Esophagus squamous epithelium (tissue), 5 donors: ENCODE data around the gene BCL2L13. TPM values are rescaled to one million over a fixed set of nuclear protein-coding genes. Genes with fewer than 3 reads are reported as not detected.

Experiments used
- DNase-seq: peaks from one replicate; lab custom pipeline; 2025; lab: John Stamatoyannopoulos, UW
- H3K27ac ChIP-seq, 4 donors: fragments of 200-600 bp; sonication (generic); one replicate each; pipeline ENCODE4 v1.5.1; 2016 to 2019; ENCODE audit warnings: mild to moderate bottlenecking in 1 of 4
- H3K27me3 ChIP-seq, 4 donors: fragments of 200-600 bp; sonication (generic); 1 replicate in 3 of 4; 2 replicates in 1 of 4; pipeline versions ENCODE4 v1.5.1 to v1.6.0; 2017 to 2021; ENCODE audit warnings: antibody characterized with exemption in 1 of 4
- H3K36me3 ChIP-seq, 3 donors: fragments of 200-600 bp; sonication (generic); one replicate each; pipeline ENCODE4 v1.5.1; 2016 to 2019
- H3K4me1 ChIP-seq, 3 donors: fragments of 200-600 bp; sonication (generic); one replicate each; pipeline ENCODE4 v1.5.1; 2017 to 2019
- H3K4me3 ChIP-seq, 4 donors: fragments of 200-600 bp; sonication (generic); 1 replicate in 3 of 4; 2 replicates in 1 of 4; pipeline ENCODE4 v1.5.1; 2016 to 2019; ENCODE audit warnings: mild to moderate bottlenecking in 2 of 4, moderate library complexity in 1 of 4
- H3K9me3 ChIP-seq, 3 donors: fragments of 200-600 bp; sonication (generic); one replicate each; pipeline ENCODE4 v1.5.1; 2016 to 2019
- CTCF ChIP-seq, 6 experiments: fragments of 450-650 bp in 4 of 6; fragments of 200-600 bp in 2 of 6; sonication (generic) in 2 of 6; IDR thresholded peaks; one replicate each; pipeline ENCODE4 v1.5.1; 2016 to 2019; ENCODE audit warnings: antibody characterized with exemption in 6 of 6, mild to moderate bottlenecking in 4 of 6, moderate library complexity in 4 of 6
- POLR2A ChIP-seq, 4 donors: fragments of 450-650 bp; IDR thresholded peaks; one replicate each; pipeline ENCODE4 v1.6.1; 2017; ENCODE audit warnings: antibody characterized with exemption in 4 of 4, mild to moderate bottlenecking in 4 of 4, moderate library complexity in 3 of 4
- WGBS, 2 donors: methylation state at CpG; one replicate each; pipeline ENCODE4 v1.1.5; 2018; 5-methylcytosine and 5-hydroxymethylcytosine counted together
- intact Hi-C: fragments of 100-400 bp; cut with DNase I; formaldehyde crosslinking; loops from one replicate; pipeline ENCODE4 v1.15.0; 2022
- total RNA-seq, 4 donors: library from RNA; depleted of rRNA; stranded (reverse); fragments of >200 nt; gene quantifications; one replicate each; pipeline ENCODE4 v1.1.0, GENCODE V29; 2016
- donor health status: DM: yes; HTN: yes; CAD: no.

Gene BCL2L13
- total RNA-seq, 4 donors from 2014 or later, result 31.7 to 49.2 (median 43.1) TPM

DNA sequence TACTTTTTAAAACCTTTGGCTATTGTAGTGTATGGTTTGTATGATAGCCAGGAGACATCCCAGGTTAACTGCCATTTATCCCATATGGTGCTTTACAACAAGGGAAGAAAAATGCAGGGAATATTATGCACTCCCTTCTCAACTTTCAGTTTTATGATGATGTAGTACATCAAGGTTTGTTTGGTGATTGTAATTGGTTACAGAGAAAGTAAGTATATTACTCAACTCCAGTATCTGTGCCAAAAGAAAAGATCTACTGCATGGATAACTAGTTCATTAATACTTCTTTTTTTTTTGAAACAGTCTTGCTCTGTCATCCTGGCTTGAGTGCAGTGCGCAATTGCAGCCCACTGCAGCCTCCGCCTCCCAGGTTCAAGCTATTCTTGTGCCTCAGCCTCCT lies 65.3 kb downstream of the BCL2L13 start:
- Histone ChIP-seq H3K27me3 (no peaks in the 10 kb centered on the region), H3K4me3 (no peak overlapping the region)
- 96 to 100% methylated on average over 2 of the region's 2 CpGs for WGBS, 2 donors

GRCh38 chr22:17705546-17705945 lies 67.0 kb downstream of the BCL2L13 start:
- 84 to 87% methylated on average over 6 to 7 of the region's 7 CpGs for WGBS, 2 donors

More for the DNA sequence above, 65.3 kb downstream of the BCL2L13 start:
- intact Hi-C loops, result no loop called here
- DNase-seq, result no peak
- H3K9me3 ChIP-seq, result no peaks in the 10 kb centered on the region
- H3K4me1 ChIP-seq, result peaks cover 5 to 47% (median 8%) of the 10 kb centered on the region in 3 donors
- no peak overlapping the region for H3K27ac ChIP-seq
- TF ChIP-seq CTCF (IDR thresholded peaks at IDR 0.05) (no peak), POLR2A (IDR thresholded peaks at IDR 0.05) (no peak)
- peaks cover 0 to 35% (median 0%) of the 10 kb centered on the region in 3 donors for H3K36me3 ChIP-seq

GRCh38 chr22:17705951-17706900 lies 67.7 kb downstream of the BCL2L13 start:
- no peak for TF ChIP-seq CTCF (IDR thresholded peaks at IDR 0.05)
- TF ChIP-seq POLR2A (IDR thresholded peaks at IDR 0.05), result peak in 1 of 4 donors; percentile 24
- no peak for DNase-seq

More at GRCh38 chr22:17705546-17705945, 67.0 kb downstream of the BCL2L13 start:
- Histone ChIP-seq H3K4me3 (no peak overlapping the region), H3K4me1 (peaks cover 5 to 43% (median 8%) of the 10 kb centered on the region in 3 donors), H3K36me3 (peaks cover 0 to 44% (median 0%) of the 10 kb centered on the region in 3 donors), H3K27ac (peak overlapping the region; percentile 77 to 89 (median 86)), H3K9me3 (no peaks in the 10 kb centered on the region), H3K27me3 (no peaks in the 10 kb centered on the region)
- no peak for DNase-seq
- no peak for TF ChIP-seq POLR2A (IDR thresholded peaks at IDR 0.05)
- no peak for TF ChIP-seq CTCF (IDR thresholded peaks at IDR 0.05)
- intact Hi-C loops, result no loop called here

GRCh38 chr22:17706947-17707346 lies 68.4 kb downstream of the BCL2L13 start:
- TF ChIP-seq CTCF (IDR thresholded peaks at IDR 0.05), result no peak
- TF ChIP-seq POLR2A (IDR thresholded peaks at IDR 0.05), result no peak
- Histone ChIP-seq H3K4me1 (peaks cover 5 to 39% (median 11%) of the 10 kb centered on the region in 3 donors), H3K9me3 (no peaks in the 10 kb centered on the region), H3K27ac (peak overlapping the region; percentile 57 to 89 (median 86)), H3K4me3 (peak overlapping the region in 3 of 4 donors; percentile 29 to 56 (median 32)), H3K27me3 (no peaks in the 10 kb centered on the region), H3K36me3 (peaks cover 0 to 43% (median 0%) of the 10 kb centered on the region in 3 donors)
- WGBS, 2 donors, result 95 to 96% methylated on average over 1 of the region's 1 CpG
- intact Hi-C loops, result no loop called here
- DNase-seq, result no peak

More at GRCh38 chr22:17705951-17706900, 67.7 kb downstream of the BCL2L13 start:
- Histone ChIP-seq H3K27ac (peak overlapping the region; percentile 77 to 89 (median 86)), H3K4me3 (peak overlapping the region in 3 of 4 donors; percentile 29 to 56 (median 32)), H3K4me1 (peaks cover 5 to 37% (median 8%) of the 10 kb centered on the region in 3 donors), H3K9me3 (no peaks in the 10 kb centered on the region), H3K36me3 (peaks cover 0 to 44% (median 0%) of the 10 kb centered on the region in 3 donors), H3K27me3 (no peaks in the 10 kb centered on the region)
- 10 to 13% methylated on average over 9 of the region's 9 CpGs for WGBS, 2 donors
- intact Hi-C loops, result no loop called here

- DNase-seq, result no peak
- Histone ChIP-seq H3K27ac (peak overlapping the region; percentile 57 to 89 (median 86)), H3K9me3 (no peaks in the 10 kb centered on the region), H3K36me3 (peaks cover 0 to 37% (median 0%) of the 10 kb centered on the region in 3 donors), H3K4me1 (peaks cover 5 to 45% (median 11%) of the 10 kb centered on the region in 3 donors), H3K4me3 (peak overlapping the region in 3 of 4 donors; percentile 29 to 56 (median 32)), H3K27me3 (no peaks in the 10 kb centered on the region)
- TF ChIP-seq CTCF (IDR thresholded peaks at IDR 0.05) (no peak), POLR2A (IDR thresholded peaks at IDR 0.05) (no peak)
- intact Hi-C loops, result no loop called here
- WGBS, 2 donors, result 31 to 51% methylated on average over 3 of the region's 3 CpGs
These were observed 69.0 kb downstream of the BCL2L13 start for GRCh38 chr22:17707526-17707925.
